Measurements from ENCODE around the gene KCNIP4.

Gene KCNIP4

GRCh38 chr4:21544955-21545354 is 403.6 kb downstream of the KCNIP4 start:
- DNase-seq, result no peak

GRCh38 chr4:21544415-21544814 is 404.2 kb downstream of the KCNIP4 start:
- no peak for DNase-seq

- no peak for DNase-seq
Observed at GRCh38 chr4:21543514-21543913, 405.1 kb downstream of the KCNIP4 start.

- no peak for DNase-seq
Observed at GRCh38 chr4:21535898-21536297, 412.7 kb downstream of the KCNIP4 start.

- no peak for DNase-seq
Observed at GRCh38 chr4:21531048-21531447, 417.5 kb downstream of the KCNIP4 start.

- DNase-seq, result no peak
Observed at GRCh38 chr4:21529214-21529613, 419.4 kb downstream of the KCNIP4 start.

GRCh38 chr4:21522296-21522695 is 426.3 kb downstream of the KCNIP4 start:
- no peak for DNase-seq

- no peak for DNase-seq
Observed at GRCh38 chr4:21517126-21517859, 431.3 kb downstream of the KCNIP4 start.

GRCh38 chr4:21514022-21514694 is 434.4 kb downstream of the KCNIP4 start:
- no peak for DNase-seq

GRCh38 chr4:21512353-21512752 is 436.2 kb downstream of the KCNIP4 start:
- DNase-seq, result peak; percentile 0

- no peak for DNase-seq
Observed at GRCh38 chr4:21507439-21507838, 441.1 kb downstream of the KCNIP4 start.

GRCh38 chr4:21490682-21491081 is 457.9 kb downstream of the KCNIP4 start:
- no peak for DNase-seq

GRCh38 chr4:21476757-21477156 is 471.8 kb downstream of the KCNIP4 start:
- DNase-seq, result no peak

- DNase-seq, result no peak
Observed at GRCh38 chr4:21474195-21474594, 474.4 kb downstream of the KCNIP4 start.

- no peak for DNase-seq
Observed at GRCh38 chr4:21470535-21470934, 478.0 kb downstream of the KCNIP4 start.

GRCh38 chr4:21469438-21470300 is 478.9 kb downstream of the KCNIP4 start:
- DNase-seq, result no peak

GRCh38 chr4:21467551-21467950 is 481.0 kb downstream of the KCNIP4 start:
- DNase-seq, result no peak

- no peak for DNase-seq
Observed at GRCh38 chr4:21457086-21457840, 491.3 kb downstream of the KCNIP4 start.

- DNase-seq, result no peak
Observed at GRCh38 chr4:21454831-21455230, 493.7 kb downstream of the KCNIP4 start.

GRCh38 chr4:21454201-21454600 is 494.4 kb downstream of the KCNIP4 start:
- no peak for DNase-seq

GRCh38 chr4:21452931-21453330 is 495.6 kb downstream of the KCNIP4 start:
- DNase-seq, result no peak

- DNase-seq, result no peak
Observed at GRCh38 chr4:21451032-21451431, 497.5 kb downstream of the KCNIP4 start.

GRCh38 chr4:21450331-21450730 is 498.2 kb downstream of the KCNIP4 start:
- no peak for DNase-seq
